ENCODE measurements around the gene IPMK.

IPMK gene

GRCh38 chr10:58201704-58202103, 66.0 kb downstream of the IPMK start:
- H3K9me3 ChIP-seq (replicated peaks in 1 of 2; ENCODE audit: control insufficient read depth in 2 of 2, insufficient read depth in 1 of 2, low read depth in 1 of 2, low read length in 2 of 2): no peaks in the 10 kb centered on the region
- WGBS, 2 donors (ENCODE audit: extremely low coverage in 2 of 2, insufficient read length in 2 of 2, insufficient replicate concordance in 1 of 2): no CpG with 5 or more reads among the region's 2 CpGs

GRCh38 chr10:58189269-58189668, 78.4 kb downstream of the IPMK start:
- H3K79me1 ChIP-seq (ENCODE audit: low read depth, low read length): no peaks in the 10 kb centered on the region
- H3K27ac ChIP-seq (replicated peaks; ENCODE audit: low read length): no peak overlapping the region
- no peak overlapping the region for H3K4me2 ChIP-seq (ENCODE audit: insufficient read depth, low read length, poor library complexity, severe bottlenecking)
- no peak overlapping the region for H3K18ac ChIP-seq (ENCODE audit: low read length)
- H3K4ac ChIP-seq (ENCODE audit: low read length): no peak overlapping the region
- H3K4me3 ChIP-seq (ENCODE audit: low read length in 2 of 2): no peak overlapping the region
- no peak overlapping the region for H3K23ac ChIP-seq (ENCODE audit: low read depth, low read length, poor library complexity)
- no peak overlapping the region for H4K8ac ChIP-seq (ENCODE audit: low read depth, low read length)
- H2AFZ ChIP-seq (ENCODE audit: low read length): no peak overlapping the region
- no CpG with 5 or more reads among the region's 3 CpGs for whole genome bisulfite sequencing, 2 donors (ENCODE audit: extremely low coverage in 2 of 2, insufficient read length in 2 of 2, insufficient replicate concordance in 1 of 2)
- H4K91ac ChIP-seq (ENCODE audit: low read depth, low read length, poor library complexity): no peak overlapping the region
- H2BK5ac ChIP-seq (ENCODE audit: low read length): no peak overlapping the region
- no peaks in the 10 kb centered on the region for H3K27me3 ChIP-seq (ENCODE audit: control insufficient read depth in 3 of 3, insufficient read depth in 3 of 3, low read depth in 1 of 3, low read length in 3 of 3)
- no peak overlapping the region for H3K14ac ChIP-seq (ENCODE audit: low read length)
- H3K9ac ChIP-seq (ENCODE audit: low read depth, low read length, poor library complexity): no peak overlapping the region
- no peak overlapping the region for H2AK5ac ChIP-seq (ENCODE audit: low read depth, low read length)
- H2BK120ac ChIP-seq (ENCODE audit: low read depth, low read length): no peak overlapping the region
- no peaks in the 10 kb centered on the region for H3K4me1 ChIP-seq (ENCODE audit: control insufficient read depth in 2 of 2, insufficient read depth in 1 of 2, low read depth in 1 of 2, low read length in 2 of 2)
- no peaks in the 10 kb centered on the region for H3K9me3 ChIP-seq (replicated peaks in 1 of 2; ENCODE audit: control insufficient read depth in 2 of 2, insufficient read depth in 1 of 2, low read depth in 1 of 2, low read length in 2 of 2)
- H2BK12ac ChIP-seq (ENCODE audit: low read length): no peak overlapping the region
- no peaks in the 10 kb centered on the region for H3K36me3 ChIP-seq (replicated peaks in 1 of 2; ENCODE audit: control insufficient read depth in 2 of 2, insufficient read depth in 2 of 2, low read length in 2 of 2)
- no peak overlapping the region for H2BK15ac ChIP-seq (ENCODE audit: low read length)
- no peak for DNase-seq (ENCODE audit: low spot score)

More at GRCh38 chr10:58201704-58202103, 66.0 kb downstream of the IPMK start:
- Histone ChIP-seq H2BK12ac (ENCODE audit: low read length) (no peak overlapping the region), H3K27me3 (ENCODE audit: control insufficient read depth in 3 of 3, insufficient read depth in 3 of 3, low read depth in 1 of 3, low read length in 3 of 3) (no peaks in the 10 kb centered on the region), H3K4me1 (ENCODE audit: control insufficient read depth in 2 of 2, insufficient read depth in 1 of 2, low read depth in 1 of 2, low read length in 2 of 2) (no peaks in the 10 kb centered on the region), H3K4me2 (ENCODE audit: insufficient read depth, low read length, poor library complexity, severe bottlenecking) (no peak overlapping the region), H3K18ac (ENCODE audit: low read length) (no peak overlapping the region), H2AFZ (ENCODE audit: low read length) (no peak overlapping the region), H3K36me3 (replicated peaks in 1 of 2; ENCODE audit: control insufficient read depth in 2 of 2, insufficient read depth in 2 of 2, low read length in 2 of 2) (no peaks in the 10 kb centered on the region), H3K23ac (ENCODE audit: low read depth, low read length, poor library complexity) (no peak overlapping the region), H3K9ac (ENCODE audit: low read depth, low read length, poor library complexity) (no peak overlapping the region), H2BK15ac (ENCODE audit: low read length) (no peak overlapping the region), H3K4me3 (ENCODE audit: low read length in 2 of 2) (no peak overlapping the region), H3K4ac (ENCODE audit: low read length) (no peak overlapping the region), H2AK5ac (ENCODE audit: low read depth, low read length) (no peak overlapping the region), H4K91ac (ENCODE audit: low read depth, low read length, poor library complexity) (no peak overlapping the region), H2BK120ac (ENCODE audit: low read depth, low read length) (no peak overlapping the region), H2BK5ac (ENCODE audit: low read length) (no peak overlapping the region), H3K27ac (replicated peaks; ENCODE audit: low read length) (no peak overlapping the region), H3K14ac (ENCODE audit: low read length) (no peak overlapping the region), H4K8ac (ENCODE audit: low read depth, low read length) (no peak overlapping the region), H3K79me1 (ENCODE audit: low read depth, low read length) (no peaks in the 10 kb centered on the region)
- no peak for DNase-seq (ENCODE audit: low spot score)

DNA sequence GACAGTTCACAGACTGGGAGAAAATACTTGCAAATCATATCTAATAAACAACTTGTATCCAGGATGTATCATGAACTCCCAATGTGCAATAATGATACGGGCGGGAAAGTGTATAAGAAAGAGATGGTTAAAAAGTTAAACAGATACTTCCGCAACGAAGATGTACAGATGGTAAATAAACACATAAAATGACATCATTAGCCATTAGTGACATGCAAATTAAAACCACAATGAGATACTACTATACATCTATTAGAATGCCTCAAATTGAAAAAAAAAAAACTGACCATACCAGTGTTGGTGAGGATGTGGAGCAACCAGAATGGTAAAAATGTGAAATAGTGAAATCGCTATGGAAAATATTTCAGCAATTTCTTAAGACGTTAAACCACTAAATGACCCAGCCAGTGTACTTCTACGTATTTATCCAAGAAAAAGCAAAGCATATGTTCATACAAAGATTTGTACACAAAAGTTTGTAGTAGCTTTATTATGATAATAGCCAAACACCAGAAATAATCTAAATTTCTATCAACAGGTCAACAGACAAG, 83.5 kb downstream of the IPMK start:
- Histone ChIP-seq H2AFZ (ENCODE audit: low read length) (no peak overlapping the region), H2BK15ac (ENCODE audit: low read length) (no peak overlapping the region), H3K36me3 (replicated peaks in 1 of 2; ENCODE audit: control insufficient read depth in 2 of 2, insufficient read depth in 2 of 2, low read length in 2 of 2) (no peaks in the 10 kb centered on the region), H2BK5ac (ENCODE audit: low read length) (no peak overlapping the region), H3K23ac (ENCODE audit: low read depth, low read length, poor library complexity) (no peak overlapping the region), H3K4ac (ENCODE audit: low read length) (no peak overlapping the region), H3K4me3 (ENCODE audit: low read length in 2 of 2) (no peak overlapping the region), H4K91ac (ENCODE audit: low read depth, low read length, poor library complexity) (no peak overlapping the region), H3K27ac (replicated peaks; ENCODE audit: low read length) (no peak overlapping the region), H3K79me1 (ENCODE audit: low read depth, low read length) (no peaks in the 10 kb centered on the region), H2BK120ac (ENCODE audit: low read depth, low read length) (no peak overlapping the region), H3K4me2 (ENCODE audit: insufficient read depth, low read length, poor library complexity, severe bottlenecking) (no peak overlapping the region), H2AK5ac (ENCODE audit: low read depth, low read length) (no peak overlapping the region), H4K8ac (ENCODE audit: low read depth, low read length) (no peak overlapping the region), H3K9me3 (replicated peaks in 1 of 2; ENCODE audit: control insufficient read depth in 2 of 2, insufficient read depth in 1 of 2, low read depth in 1 of 2, low read length in 2 of 2) (no peaks in the 10 kb centered on the region), H3K18ac (ENCODE audit: low read length) (no peak overlapping the region), H3K9ac (ENCODE audit: low read depth, low read length, poor library complexity) (no peak overlapping the region), H2BK12ac (ENCODE audit: low read length) (no peak overlapping the region), H3K14ac (ENCODE audit: low read length) (no peak overlapping the region), H3K27me3 (ENCODE audit: control insufficient read depth in 3 of 3, insufficient read depth in 3 of 3, low read depth in 1 of 3, low read length in 3 of 3) (no peaks in the 10 kb centered on the region), H3K4me1 (ENCODE audit: control insufficient read depth in 2 of 2, insufficient read depth in 1 of 2, low read depth in 1 of 2, low read length in 2 of 2) (no peaks in the 10 kb centered on the region)
- no CpG with 5 or more reads among the region's 7 CpGs for WGBS, 2 donors (ENCODE audit: extremely low coverage in 2 of 2, insufficient read length in 2 of 2, insufficient replicate concordance in 1 of 2)
- no peak for DNase-seq (ENCODE audit: low spot score)

DNA sequence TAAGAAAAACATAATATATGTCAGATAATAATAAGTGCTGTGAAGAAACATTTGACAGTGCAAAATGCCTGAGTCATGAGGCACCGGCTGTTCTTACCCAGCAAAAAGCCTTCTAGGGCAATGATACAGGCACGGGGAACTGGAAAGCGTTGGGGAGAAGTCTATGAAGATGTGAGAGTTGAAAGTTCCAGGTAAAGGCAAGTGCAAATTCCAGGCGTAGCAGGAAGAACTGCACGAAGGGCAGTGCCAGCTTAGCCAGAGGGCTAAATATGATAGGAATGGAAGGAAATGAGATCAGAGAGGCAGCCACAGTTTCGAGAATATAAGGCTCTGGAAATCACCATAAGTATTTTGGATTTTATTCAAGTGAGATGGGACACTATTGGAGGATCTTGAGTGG, 87.0 kb downstream of the IPMK start:
- H3K9ac ChIP-seq (ENCODE audit: low read depth, low read length, poor library complexity): no peak overlapping the region
- no peak overlapping the region for H2BK120ac ChIP-seq (ENCODE audit: low read depth, low read length)
- H2BK15ac ChIP-seq (ENCODE audit: low read length): no peak overlapping the region
- H3K4me1 ChIP-seq (ENCODE audit: control insufficient read depth in 2 of 2, insufficient read depth in 1 of 2, low read depth in 1 of 2, low read length in 2 of 2): no peaks in the 10 kb centered on the region
- no peak overlapping the region for H3K23ac ChIP-seq (ENCODE audit: low read depth, low read length, poor library complexity)
- H2AK5ac ChIP-seq (ENCODE audit: low read depth, low read length): no peak overlapping the region
- H3K14ac ChIP-seq (ENCODE audit: low read length): no peak overlapping the region
- H3K4me2 ChIP-seq (ENCODE audit: insufficient read depth, low read length, poor library complexity, severe bottlenecking): no peak overlapping the region
- H3K36me3 ChIP-seq (replicated peaks in 1 of 2; ENCODE audit: control insufficient read depth in 2 of 2, insufficient read depth in 2 of 2, low read length in 2 of 2): no peaks in the 10 kb centered on the region
- no peak overlapping the region for H4K8ac ChIP-seq (ENCODE audit: low read depth, low read length)
- no peak overlapping the region for H2BK5ac ChIP-seq (ENCODE audit: low read length)
- H3K27me3 ChIP-seq (ENCODE audit: control insufficient read depth in 3 of 3, insufficient read depth in 3 of 3, low read depth in 1 of 3, low read length in 3 of 3): no peaks in the 10 kb centered on the region
- no peak for DNase-seq (ENCODE audit: low spot score)
- no CpG with 5 or more reads among the region's 6 CpGs for WGBS, 2 donors (ENCODE audit: extremely low coverage in 2 of 2, insufficient read length in 2 of 2, insufficient replicate concordance in 1 of 2)
- no peak overlapping the region for H3K4ac ChIP-seq (ENCODE audit: low read length)
- no peak overlapping the region for H3K18ac ChIP-seq (ENCODE audit: low read length)
- no peak overlapping the region for H2BK12ac ChIP-seq (ENCODE audit: low read length)
- H3K79me1 ChIP-seq (ENCODE audit: low read depth, low read length): no peaks in the 10 kb centered on the region
- H3K27ac ChIP-seq (replicated peaks; ENCODE audit: low read length): no peak overlapping the region
- H3K4me3 ChIP-seq (ENCODE audit: low read length in 2 of 2): no peak overlapping the region
- H2AFZ ChIP-seq (ENCODE audit: low read length): no peak overlapping the region
- no peaks in the 10 kb centered on the region for H3K9me3 ChIP-seq (replicated peaks in 1 of 2; ENCODE audit: control insufficient read depth in 2 of 2, insufficient read depth in 1 of 2, low read depth in 1 of 2, low read length in 2 of 2)
- no peak overlapping the region for H4K91ac ChIP-seq (ENCODE audit: low read depth, low read length, poor library complexity)
